Osteoblast (primary cell): ENCODE measurements around the gene PABPN1L. TPM values are rescaled to one million over a fixed set of nuclear protein-coding genes. Genes with fewer than 3 reads are reported as not detected.

Experiments
- DNase-seq: peaks from one replicate; pipeline ENCODE4 v3.0.0; 2011; ENCODE audit warnings: low spot score, mixed read lengths; ENCODE audit not compliant: insufficient read length; ENCODE audit errors: missing footprints
- H2AFZ ChIP-seq: 2 replicates; pipeline ENCODE4 v1.6.0; 2011; ENCODE audit warnings: mild to moderate bottlenecking, low read length
- H3K27ac ChIP-seq: 2 replicates; pipeline ENCODE4 v1.5.1; 2011; ENCODE audit warnings: mild to moderate bottlenecking, low read depth, low read length, moderate library complexity
- H3K27me3 ChIP-seq: 2 replicates; pipeline ENCODE4 v1.6.0; 2012; ENCODE audit warnings: mild to moderate bottlenecking, control low read depth, inconsistent platforms, low read length, moderate library complexity; ENCODE audit not compliant: insufficient read depth
- H3K36me3 ChIP-seq: 2 replicates; pipeline ENCODE4 v1.5.1; 2011; ENCODE audit warnings: mild to moderate bottlenecking, low read length, control low read depth, moderate library complexity; ENCODE audit not compliant: insufficient read depth
- H3K4me1 ChIP-seq: 2 replicates; pipeline ENCODE4 v1.5.1; 2011; ENCODE audit warnings: mild to moderate bottlenecking, low read length, control low read depth, moderate library complexity; ENCODE audit not compliant: insufficient read depth
- H3K4me2 ChIP-seq: 2 replicates; pipeline ENCODE4 v1.6.0; 2011; ENCODE audit warnings: mild to moderate bottlenecking, low read length; ENCODE audit not compliant: insufficient read depth
- H3K4me3 ChIP-seq: fragments of 200-600 bp; sonication (generic); 3 replicates; pipeline ENCODE4 v1.5.1; 2012; ENCODE audit warnings: mild to moderate bottlenecking, low read length, inconsistent platforms; ENCODE audit not compliant: insufficient read depth
- H3K79me2 ChIP-seq: 2 replicates; pipeline ENCODE4 v1.6.0; 2012; ENCODE audit warnings: mild to moderate bottlenecking, low read length, control low read depth, inconsistent platforms; ENCODE audit not compliant: insufficient read depth
- H3K9me3 ChIP-seq: 2 replicates; pipeline ENCODE4 v1.5.1; 2011; ENCODE audit warnings: low read depth, low read length, control low read depth
- H4K20me1 ChIP-seq: 2 replicates; pipeline ENCODE4 v1.6.0; 2012; ENCODE audit warnings: mild to moderate bottlenecking, low read length, control low read depth; ENCODE audit not compliant: insufficient read depth
- CTCF ChIP-seq: IDR thresholded peaks from 2 replicates; pipeline ENCODE4 v1.5.1; 2011; ENCODE audit warnings: mild to moderate bottlenecking, low read depth, low read length, moderate library complexity; ENCODE audit errors: extremely low read depth
- total RNA-seq: library from RNA; depleted of rRNA; stranded (reverse); fragments of >200 nt; gene quantifications from 2 replicates; pipeline ENCODE4 v1.2.3, GENCODE V29; 2012

PABPN1L gene
- total RNA-seq, 1 donor, result not detected

DNA sequence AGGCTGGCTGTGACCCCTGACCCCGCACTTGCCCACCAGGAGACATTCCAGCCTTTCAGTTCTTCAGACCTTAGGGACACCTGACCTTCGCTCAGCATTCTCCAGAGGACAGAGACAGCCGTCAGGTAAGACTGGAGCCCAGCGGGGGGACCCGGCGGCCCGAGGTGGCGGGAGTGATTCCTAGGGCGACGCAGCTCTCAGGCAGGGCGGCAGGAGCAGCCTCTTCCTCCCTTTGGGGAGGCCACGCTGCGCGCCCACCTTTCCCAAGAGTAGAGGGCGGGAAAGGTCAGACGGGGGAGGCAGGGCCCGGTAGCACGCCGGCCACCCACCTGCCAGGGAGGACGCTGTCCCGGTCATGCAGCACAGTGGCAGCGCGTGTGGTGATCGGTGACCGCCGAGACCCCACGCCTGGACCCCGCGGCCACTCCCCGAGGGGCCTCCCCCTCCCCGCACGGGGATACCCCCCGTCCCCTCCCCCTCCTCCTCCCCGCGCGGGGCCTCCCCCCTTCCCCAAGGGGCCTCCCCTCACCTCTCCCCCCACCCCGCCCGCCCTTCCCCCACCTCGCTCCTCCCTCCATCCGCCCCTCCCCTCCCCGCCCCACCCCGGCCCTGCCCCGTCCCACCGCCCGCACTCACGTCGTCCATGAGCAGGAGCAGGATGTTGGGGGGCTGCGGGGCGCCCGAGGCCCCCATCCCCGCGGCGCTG is 10.2 kb downstream of the PABPN1L start:
- peak; percentile 94 for DNase-seq
- Histone ChIP-seq H3K9me3 (no peaks in the 10 kb centered on the region), H4K20me1 (peaks cover 13% of the 10 kb centered on the region), H3K4me1 (peaks cover 15% of the 10 kb centered on the region), H3K27ac (no peak overlapping the region), H3K4me3 (peak overlapping the region; percentile 95), H2AFZ (no peak overlapping the region), H3K4me2 (peak overlapping the region; percentile 86), H3K79me2 (peaks cover 25% of the 10 kb centered on the region), H3K27me3 (no peaks in the 10 kb centered on the region), H3K36me3 (peaks cover 24% of the 10 kb centered on the region)
- TF ChIP-seq CTCF, result no peak

- H2AFZ ChIP-seq, result no peak overlapping the region
- TF ChIP-seq CTCF, result no peak
- peaks cover 25% of the 10 kb centered on the region for H3K79me2 ChIP-seq
- H3K27me3 ChIP-seq, result no peaks in the 10 kb centered on the region
- H4K20me1 ChIP-seq, result peaks cover 13% of the 10 kb centered on the region
- peak overlapping the region; percentile 95 for H3K4me3 ChIP-seq
- peak overlapping the region; percentile 86 for H3K4me2 ChIP-seq
- peaks cover 15% of the 10 kb centered on the region for H3K4me1 ChIP-seq
- no peaks in the 10 kb centered on the region for H3K9me3 ChIP-seq
- H3K36me3 ChIP-seq, result peaks cover 19% of the 10 kb centered on the region
- H3K27ac ChIP-seq, result no peak overlapping the region
- DNase-seq, result no peak
These were observed 10.7 kb downstream of the PABPN1L start for GRCh38 chr16:88855736-88856121.

GRCh38 chr16:88855176-88855575 is 11.3 kb downstream of the PABPN1L start:
- TF ChIP-seq CTCF, result no peak
- Histone ChIP-seq H3K4me2 (no peak overlapping the region), H2AFZ (no peak overlapping the region), H3K27me3 (no peaks in the 10 kb centered on the region), H3K9me3 (no peaks in the 10 kb centered on the region), H3K79me2 (peaks cover 25% of the 10 kb centered on the region), H4K20me1 (peaks cover 16% of the 10 kb centered on the region), H3K27ac (no peak overlapping the region), H3K36me3 (peaks cover 16% of the 10 kb centered on the region), H3K4me3 (no peak overlapping the region), H3K4me1 (peaks cover 15% of the 10 kb centered on the region)
- no peak for DNase-seq

DNA sequence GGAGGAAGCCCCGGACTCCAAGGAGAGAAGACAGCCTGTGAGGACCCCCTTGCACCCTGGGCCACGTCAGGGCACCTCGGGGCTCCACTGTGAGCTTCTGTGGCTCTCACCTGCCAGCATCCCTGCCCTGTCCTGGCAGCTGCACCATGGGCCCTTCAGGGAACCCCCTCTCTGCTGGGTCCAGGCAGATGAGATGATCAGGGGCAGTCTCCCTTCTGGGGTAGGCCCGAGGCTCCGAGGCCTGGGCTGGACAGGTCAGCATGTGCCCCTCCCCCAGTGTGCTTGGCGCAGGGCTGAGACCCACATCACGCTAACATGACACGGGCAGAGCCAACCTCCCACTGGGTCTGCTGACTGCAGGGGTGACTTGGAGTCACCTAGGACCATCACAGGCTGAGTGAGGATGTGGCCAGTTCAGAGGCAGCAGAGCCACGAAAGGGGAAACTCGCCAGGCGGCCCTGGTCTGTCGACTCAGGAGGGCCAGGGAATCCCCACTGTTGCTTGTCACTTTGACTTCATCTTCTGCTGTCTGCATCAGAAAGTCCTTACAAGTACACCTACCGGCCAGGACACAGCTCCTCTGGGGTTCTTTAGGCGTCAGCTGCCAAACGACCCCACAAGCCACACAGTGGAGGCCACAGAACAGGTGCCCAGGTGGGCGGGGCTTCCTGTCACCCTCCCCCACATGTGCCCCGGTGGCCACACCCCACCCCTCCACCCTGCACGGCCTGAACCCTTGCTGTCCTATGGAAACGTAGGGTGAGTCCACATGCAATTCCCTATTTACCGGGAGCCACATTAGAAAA is 12.0 kb downstream of the PABPN1L start:
- Histone ChIP-seq H2AFZ (no peak overlapping the region), H3K4me1 (peaks cover 15% of the 10 kb centered on the region), H3K27me3 (no peaks in the 10 kb centered on the region), H3K4me2 (no peak overlapping the region), H3K4me3 (no peak overlapping the region), H3K27ac (no peak overlapping the region), H3K36me3 (peaks cover 9% of the 10 kb centered on the region), H3K9me3 (no peaks in the 10 kb centered on the region), H4K20me1 (peaks cover 18% of the 10 kb centered on the region), H3K79me2 (peaks cover 23% of the 10 kb centered on the region)
- TF ChIP-seq CTCF, result no peak
- no peak for DNase-seq
